Thyroid gland (tissue), 4 donors: Measurements from ENCODE around the gene IRF2BPL. TPM values are rescaled to one million over a fixed set of nuclear protein-coding genes. Genes with fewer than 3 reads are reported as not detected.
A peak's percentile ranks its signal among the peaks of the same experiment; 100 is the strongest.

Experiments
- DNase-seq, 2 donors: peaks; one replicate each; pipeline ENCODE4 v3.0.0-alpha.2; 2019
- H3K27ac ChIP-seq, 3 donors: fragments of 200-600 bp; sonication (generic); 1 replicate in 2 of 3; 2 replicates in 1 of 3; pipeline ENCODE4 v1.5.1; 2016 to 2019; ENCODE audit warnings: mild to moderate bottlenecking in 1 of 3, moderate library complexity in 1 of 3
- H3K27me3 ChIP-seq: fragments of 200-600 bp; sonication (generic); one replicate; pipeline ENCODE4 v1.5.1; 2019
- H3K36me3 ChIP-seq, 2 donors: fragments of 200-600 bp; sonication (generic); one replicate each; pipeline ENCODE4 v1.5.1; 2016 to 2019
- H3K4me1 ChIP-seq, 2 donors: fragments of 200-600 bp; sonication (generic); one replicate each; pipeline ENCODE4 v1.5.1; 2017 to 2019
- H3K4me3 ChIP-seq, 3 donors: fragments of 200-600 bp; sonication (generic); replicated peaks in 1 of 3; 1 replicate in 2 of 3; 2 replicates in 1 of 3; pipeline ENCODE4 v1.5.1; 2016; ENCODE audit warnings: mild to moderate bottlenecking in 1 of 3
- H3K9me3 ChIP-seq: fragments of 200-600 bp; sonication (generic); one replicate; pipeline ENCODE4 v1.5.1; 2017
- CTCF ChIP-seq, 6 experiments: fragments of 200-600 bp in 3 of 6; fragments of 450-650 bp in 3 of 6; sonication (generic) in 3 of 6; IDR thresholded peaks; one replicate each; pipeline ENCODE4 v1.5.1; 2016 to 2019; ENCODE audit warnings: antibody characterized with exemption in 6 of 6, mild to moderate bottlenecking in 2 of 6, inconsistent platforms in 1 of 6, moderate library complexity in 1 of 6
- POLR2A ChIP-seq, 2 donors: fragments of 450-650 bp; IDR thresholded peaks; one replicate each; pipeline ENCODE4 v1.6.1; 2017; ENCODE audit warnings: antibody characterized with exemption in 2 of 2, mild to moderate bottlenecking in 2 of 2, moderate library complexity in 1 of 2
- WGBS, 2 donors: methylation state at CpG; one replicate each; pipeline ENCODE4 v1.1.5; 2017; 5-methylcytosine and 5-hydroxymethylcytosine counted together
- intact Hi-C: fragments of 100-400 bp; cut with DNase I; formaldehyde crosslinking; loops from one replicate; pipeline ENCODE4 v1.15.1; 2023
- total RNA-seq, 4 donors: library from RNA; depleted of rRNA; stranded (reverse); fragments of >200 nt; gene quantifications; one replicate each; pipeline ENCODE4 v1.2.3, GENCODE V29; 2016

IRF2BPL gene
- total RNA-seq, 4 donors from 2014 or later = 43.9 to 103 (median 78.4) TPM

GRCh38 chr14:77039285-77040058 lies 11.0 kb upstream of the IRF2BPL start:
- Histone ChIP-seq H3K9me3 (no peaks in the 10 kb centered on the region), H3K36me3 (no peaks in the 10 kb centered on the region), H3K4me1 (peaks cover 83 to 95% of the 10 kb centered on the region in 2 donors), H3K27me3 (no peaks in the 10 kb centered on the region), H3K27ac (peak overlapping the region; percentile 97 to 100 (median 99)), H3K4me3 (peak overlapping the region in 1 of 3 donors; percentile 11)
- no peak for DNase-seq
- peak in 1 of 2 donors; percentile 0 for TF ChIP-seq POLR2A (IDR thresholded peaks at IDR 0.05)
- no peak for TF ChIP-seq CTCF (IDR thresholded peaks at IDR 0.05)
- 11 to 13% methylated on average over 10 of the region's 10 CpGs for WGBS, 2 donors
- intact Hi-C loops = no loop called here

- Histone ChIP-seq H3K4me3 (no peak overlapping the region), H3K27ac (peak overlapping the region; percentile 97 to 100 (median 99)), H3K9me3 (no peaks in the 10 kb centered on the region), H3K36me3 (no peaks in the 10 kb centered on the region), H3K27me3 (no peaks in the 10 kb centered on the region), H3K4me1 (peaks cover 78 to 91% of the 10 kb centered on the region in 2 donors)
- DNase-seq = peak in 1 of 2 donors; percentile 31
- 36 to 42% methylated on average over 21 of the region's 21 CpGs for WGBS, 2 donors
- intact Hi-C loops = no loop called here
- TF ChIP-seq CTCF (IDR thresholded peaks at IDR 0.05) (no peak), POLR2A (IDR thresholded peaks at IDR 0.05) (no peak)
Observed at GRCh38 chr14:77037938-77038568, 9.5 kb upstream of the IRF2BPL start.

GRCh38 chr14:77037215-77037937 lies 8.9 kb upstream of the IRF2BPL start:
- 55 to 59% methylated on average over 16 of the region's 16 CpGs for WGBS, 2 donors
- Histone ChIP-seq H3K9me3 (no peaks in the 10 kb centered on the region), H3K27me3 (no peaks in the 10 kb centered on the region), H3K36me3 (no peaks in the 10 kb centered on the region), H3K27ac (peak overlapping the region; percentile 97 to 100 (median 99)), H3K4me3 (no peak overlapping the region), H3K4me1 (peaks cover 78 to 91% of the 10 kb centered on the region in 2 donors)
- no peak for DNase-seq
- no peak for TF ChIP-seq POLR2A (IDR thresholded peaks at IDR 0.05)
- no peak for TF ChIP-seq CTCF (IDR thresholded peaks at IDR 0.05)
- intact Hi-C loops = no loop called here

DNA sequence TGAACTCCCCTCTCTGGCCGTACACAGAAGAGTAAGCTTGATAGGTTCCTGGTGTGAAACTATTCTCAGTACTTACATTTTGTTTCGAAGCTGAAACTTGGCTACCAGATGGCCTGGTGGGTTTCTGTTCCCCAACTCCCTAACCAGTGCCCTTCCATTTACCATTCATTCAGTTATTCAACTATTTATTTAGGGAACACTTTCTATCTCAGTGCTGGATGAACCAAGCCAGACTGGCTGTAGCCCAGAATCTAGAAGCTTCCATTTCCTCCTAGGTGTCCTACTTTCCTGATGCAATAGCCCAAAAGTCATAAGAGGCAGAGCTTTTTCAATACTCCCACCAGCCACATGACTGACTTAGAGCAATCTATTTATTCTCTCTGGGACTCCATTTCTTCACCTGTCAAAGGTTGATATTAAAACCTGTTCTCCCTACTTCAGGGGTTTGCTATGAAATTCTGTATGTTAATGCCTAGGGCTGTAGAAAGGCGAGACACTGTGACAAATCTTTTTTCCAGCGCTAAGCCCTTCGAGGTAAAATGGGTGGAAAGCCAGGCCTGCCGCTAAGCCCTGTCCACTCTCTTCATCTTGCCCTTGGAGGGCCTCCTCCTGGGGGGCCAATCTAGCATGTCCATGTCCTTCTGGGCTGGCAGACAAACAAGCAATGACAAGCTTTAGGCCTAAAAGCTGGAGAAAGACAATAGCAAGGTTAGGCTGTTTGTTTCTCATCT lies 8.1 kb upstream of the IRF2BPL start:
- Histone ChIP-seq H3K9me3 (no peaks in the 10 kb centered on the region), H3K36me3 (no peaks in the 10 kb centered on the region), H3K27ac (peak overlapping the region; percentile 68 to 100 (median 97)), H3K4me3 (no peak overlapping the region), H3K4me1 (peaks cover 78 to 91% of the 10 kb centered on the region in 2 donors), H3K27me3 (no peaks in the 10 kb centered on the region)
- peak in 1 of 2 donors; percentile 76 for DNase-seq
- 51 to 67% methylated on average over 6 of the region's 6 CpGs for WGBS, 2 donors
- intact Hi-C loops = no loop called here
- TF ChIP-seq POLR2A (IDR thresholded peaks at IDR 0.05) (no peak), CTCF (IDR thresholded peaks at IDR 0.05) (no peak)
